ENCODE data around the gene FARSA. TPM values are rescaled to one million over a fixed set of nuclear protein-coding genes. Genes with fewer than 3 reads are reported as not detected.

The FARSA gene
- total RNA-seq, 1 experiment from 2014 or later: 194 TPM

- Histone ChIP-seq H3K4me2 (ENCODE audit: low read length) (peak overlapping the region; percentile 89), H3K27me3 (ENCODE audit: low read length) (no peaks in the 10 kb centered on the region), H3K4me3 (ENCODE audit: low read length) (peak overlapping the region; percentile 76; the same call in 1 of the 2 replicates), H3K4me1 (ENCODE audit: insufficient read depth, low read length) (peaks cover 21% of the 10 kb centered on the region), H3F3A (ENCODE audit: low read length, unreplicated experiment) (peaks cover 22% of the 10 kb centered on the region), H3K36me3 (ENCODE audit: low read depth, low read length) (peaks cover 47% of the 10 kb centered on the region), H3K27ac (ENCODE audit: low read length) (no peak overlapping the region), H3K9ac (ENCODE audit: low read length) (peak overlapping the region; percentile 90; the same call in 1 of the 2 replicates), H4K20me1 (ENCODE audit: low read length) (peaks cover 5% of the 10 kb centered on the region), H3K79me2 (ENCODE audit: low read length) (peaks cover 37% of the 10 kb centered on the region), H3K9me2 (replicated peaks; ENCODE audit: low read length) (no peaks in the 10 kb centered on the region), H3K9me3 (ENCODE audit: low read length) (no peaks in the 10 kb centered on the region), H2AFZ (ENCODE audit: low read length) (no peak overlapping the region)
- DNase-seq (no peak), ATAC-seq (no peak)
- no TSS peak for BruUV-seq (replicated peaks)
- ChIA-PET CTCF (no interaction called here), POLR2A (ENCODE audit: unreplicated experiment) (no interaction called here)
- no peak for TF ChIP-seq EZH2phosphoT487 (IDR thresholded peaks at IDR 0.05; ENCODE audit: borderline replicate concordance, low read length)
- intact Hi-C loops (cut with micrococcal nuclease): no loop called here
Observed at GRCh38 chr19:12947702-12948611, 14.4 kb upstream of the FARSA start.

GRCh38 chr19:12946731-12947496 is 13.4 kb upstream of the FARSA start:
- ChIA-PET CTCF (interaction anchor here (0.6 to 1.0 kb wide), 3 partner anchors 19 to 64 kb away, joined by 3 to 7 read pairs (median 3); partner anchors contain the start of gene GCDH), POLR2A (ENCODE audit: unreplicated experiment) (interaction anchor here (0.6 to 0.7 kb wide), 4 partner anchors 9 to 1794 kb away, joined by 5 to 20 read pairs (median 10); no protein-coding TSS in a partner anchor)
- H3K9ac ChIP-seq (ENCODE audit: low read length): peak overlapping the region; percentile 90
- H2AFZ ChIP-seq (ENCODE audit: low read length): no peak overlapping the region
- H3K4me3 ChIP-seq (ENCODE audit: low read length): peak overlapping the region; percentile 76
- H3K4me2 ChIP-seq (ENCODE audit: low read length): peak overlapping the region; percentile 89
- H3K36me3 ChIP-seq (ENCODE audit: low read depth, low read length): peaks cover 48% of the 10 kb centered on the region
- peaks cover 17% of the 10 kb centered on the region; the same call in 1 of the 2 replicates for H3K4me1 ChIP-seq (ENCODE audit: insufficient read depth, low read length)
- H3F3A ChIP-seq (ENCODE audit: low read length, unreplicated experiment): peaks cover 22% of the 10 kb centered on the region
- no peaks in the 10 kb centered on the region for H3K27me3 ChIP-seq (ENCODE audit: low read length)
- no TSS peak for BruUV-seq (replicated peaks)
- ATAC-seq (no peak), DNase-seq (peak; percentile 25)
- peaks cover 38% of the 10 kb centered on the region for H3K79me2 ChIP-seq (ENCODE audit: low read length)
- no peak for TF ChIP-seq EZH2phosphoT487 (IDR thresholded peaks at IDR 0.05; ENCODE audit: borderline replicate concordance, low read length)
- no peak for TF ChIP-seq CTCF (conservative IDR thresholded peaks at IDR 0.05; ENCODE audit: low read depth, low read length)
- no peak for TF ChIP-seq EZH2 (IDR thresholded peaks at IDR 0.05; ENCODE audit: low read length, unreplicated experiment)
- intact Hi-C loops (cut with micrococcal nuclease): no loop called here
- no peaks in the 10 kb centered on the region for H3K9me2 ChIP-seq (replicated peaks; ENCODE audit: low read length)
- peak overlapping the region; percentile 86 for H3K27ac ChIP-seq (ENCODE audit: low read length)
- no peaks in the 10 kb centered on the region for H3K9me3 ChIP-seq (ENCODE audit: low read length)
- H4K20me1 ChIP-seq (ENCODE audit: low read length): peaks cover 6% of the 10 kb centered on the region

DNA sequence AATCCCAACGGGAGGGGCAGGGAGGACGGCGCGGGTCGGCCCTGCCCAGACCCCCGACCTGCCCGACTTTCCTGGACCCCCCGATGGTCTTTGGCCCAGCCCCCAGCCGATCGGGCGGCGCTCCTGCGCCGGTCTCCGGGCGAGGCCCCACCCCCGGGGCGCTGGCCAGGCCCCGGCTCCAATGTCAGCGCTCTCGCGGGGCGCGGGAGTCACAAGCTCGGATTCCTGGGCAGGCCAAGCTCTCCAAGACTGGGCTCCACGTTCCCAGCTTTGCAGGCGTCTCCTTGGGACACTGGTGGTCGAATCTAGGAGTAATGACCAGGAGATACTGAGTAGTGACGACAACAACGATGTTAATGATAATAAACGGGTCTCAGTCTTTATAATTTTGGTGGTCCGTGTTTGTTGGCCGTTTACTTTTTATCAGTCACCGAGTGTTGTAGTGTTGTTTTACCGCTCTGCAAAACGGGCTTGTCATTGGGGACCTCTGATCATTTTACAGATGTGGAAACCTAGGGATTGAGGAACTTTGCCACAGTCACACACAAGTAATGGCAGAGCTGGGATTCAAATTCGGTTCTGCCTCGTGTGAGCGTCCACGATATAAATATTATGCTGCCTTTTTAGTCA is 12.7 kb upstream of the FARSA start:
- TF ChIP-seq EZH2phosphoT487 (IDR thresholded peaks at IDR 0.05; ENCODE audit: borderline replicate concordance, low read length) (no peak), CTCF (conservative IDR thresholded peaks at IDR 0.05; ENCODE audit: low read depth, low read length) (no peak), EZH2 (IDR thresholded peaks at IDR 0.05; ENCODE audit: low read length, unreplicated experiment) (no peak)
- ChIA-PET POLR2A (ENCODE audit: unreplicated experiment) (interaction anchor here (0.6 to 0.7 kb wide), 4 partner anchors 9 to 1794 kb away, joined by 5 to 20 read pairs (median 10); no protein-coding TSS in a partner anchor), CTCF (interaction anchor here (0.6 to 1.0 kb wide), 3 partner anchors 19 to 65 kb away, joined by 3 to 7 read pairs (median 3); partner anchors contain the start of gene GCDH)
- H3K4me1 ChIP-seq (ENCODE audit: insufficient read depth, low read length): peaks cover 18% of the 10 kb centered on the region; the same call in 1 of the 2 replicates
- intact Hi-C loops (cut with micrococcal nuclease): no loop called here
- H3K9me3 ChIP-seq (ENCODE audit: low read length): no peaks in the 10 kb centered on the region
- H3K27ac ChIP-seq (ENCODE audit: low read length): peak overlapping the region; percentile 86
- BruUV-seq (replicated peaks): TSS peak; percentile 9
- peaks cover 11% of the 10 kb centered on the region for H4K20me1 ChIP-seq (ENCODE audit: low read length)
- peak overlapping the region; percentile 89 for H3K4me2 ChIP-seq (ENCODE audit: low read length)
- H3K9me2 ChIP-seq (replicated peaks; ENCODE audit: low read length): no peaks in the 10 kb centered on the region
- H3K9ac ChIP-seq (ENCODE audit: low read length): peak overlapping the region; percentile 90
- H3K79me2 ChIP-seq (ENCODE audit: low read length): peaks cover 45% of the 10 kb centered on the region
- H2AFZ ChIP-seq (ENCODE audit: low read length): no peak overlapping the region
- ATAC-seq (peak; percentile 76), DNase-seq (peak; percentile 82)
- peak overlapping the region; percentile 76 for H3K4me3 ChIP-seq (ENCODE audit: low read length)
- peaks cover 54% of the 10 kb centered on the region for H3K36me3 ChIP-seq (ENCODE audit: low read depth, low read length)
- no peaks in the 10 kb centered on the region for H3K27me3 ChIP-seq (ENCODE audit: low read length)
- peaks cover 22% of the 10 kb centered on the region for H3F3A ChIP-seq (ENCODE audit: low read length, unreplicated experiment)

All from PC-3 (cell line).